KOPT-K1 (cell line): ENCODE data around the gene PRKG1.
"Not testable (repeated sequence)": the region's sequence is repeated elsewhere in the genome, so short reads cannot be mapped to it uniquely, and the experiment has no call there.

ENCODE experiments used
- H3K27ac ChIP-seq: fragments of 200-600 bp; sonication (generic); 2 replicates; pipeline ENCODE4 v1.5.1; 2016; ENCODE audit warnings: antibody characterized with exemption, mild to moderate bottlenecking, low read depth, low read length; ENCODE audit not compliant: poor library complexity, severe bottlenecking
- H3K36me3 ChIP-seq: fragments of 200-600 bp; sonication (generic); 2 replicates; pipeline ENCODE4 v1.5.1; 2017; ENCODE audit warnings: antibody characterized with exemption, mild to moderate bottlenecking, low read length, moderate library complexity; ENCODE audit not compliant: insufficient read depth
- H3K9me3 ChIP-seq: fragments of 200-600 bp; sonication (generic); 2 replicates; pipeline ENCODE4 v1.5.1; 2017; ENCODE audit warnings: antibody characterized with exemption, low read length, mild to moderate bottlenecking; ENCODE audit not compliant: insufficient read depth, poor library complexity, severe bottlenecking

Gene PRKG1

DNA sequence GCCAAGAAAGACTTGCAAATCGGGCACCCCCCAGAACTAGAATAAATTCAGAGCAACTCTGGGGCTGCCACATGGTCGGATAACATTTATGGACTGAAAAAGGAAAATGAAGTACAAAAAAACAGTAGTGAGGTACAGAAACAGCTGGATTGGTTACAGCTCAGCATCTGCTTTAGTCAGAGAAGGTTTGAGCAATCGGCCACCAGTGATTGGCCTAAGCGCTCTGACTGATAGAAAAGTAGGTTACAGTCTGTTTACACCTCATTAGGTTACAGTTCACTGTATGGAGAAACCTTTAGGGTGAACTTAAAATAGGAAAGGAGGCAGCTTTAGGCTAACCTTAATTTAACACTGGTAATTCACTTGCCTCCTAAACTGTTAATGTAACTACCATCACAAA is 1137.8 kb downstream of the PRKG1 start:
- H3K27ac ChIP-seq = no peak overlapping the region
- no peaks in the 10 kb centered on the region for H3K36me3 ChIP-seq
- no peaks in the 10 kb centered on the region for H3K9me3 ChIP-seq

DNA sequence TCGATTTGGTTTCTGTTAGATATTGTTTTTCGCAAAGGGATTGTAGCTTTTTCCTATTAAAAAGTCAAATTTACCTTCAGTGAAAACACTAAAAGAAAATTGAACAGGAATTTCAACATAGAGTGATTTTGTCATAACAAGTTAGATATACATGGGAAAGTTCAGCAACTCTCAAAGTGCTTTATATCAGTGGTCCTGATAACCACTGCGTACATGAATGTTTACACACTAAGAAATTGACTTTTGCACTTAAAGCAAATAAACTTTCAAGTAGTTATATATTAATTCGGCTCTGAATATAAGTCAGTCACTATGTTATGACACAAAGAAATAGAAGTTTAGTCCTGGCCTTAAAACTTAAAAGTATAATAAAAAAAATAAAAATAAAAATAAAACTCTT is 1138.5 kb downstream of the PRKG1 start:
- H3K27ac ChIP-seq = no peak overlapping the region
- no peaks in the 10 kb centered on the region for H3K36me3 ChIP-seq
- no peaks in the 10 kb centered on the region for H3K9me3 ChIP-seq

DNA sequence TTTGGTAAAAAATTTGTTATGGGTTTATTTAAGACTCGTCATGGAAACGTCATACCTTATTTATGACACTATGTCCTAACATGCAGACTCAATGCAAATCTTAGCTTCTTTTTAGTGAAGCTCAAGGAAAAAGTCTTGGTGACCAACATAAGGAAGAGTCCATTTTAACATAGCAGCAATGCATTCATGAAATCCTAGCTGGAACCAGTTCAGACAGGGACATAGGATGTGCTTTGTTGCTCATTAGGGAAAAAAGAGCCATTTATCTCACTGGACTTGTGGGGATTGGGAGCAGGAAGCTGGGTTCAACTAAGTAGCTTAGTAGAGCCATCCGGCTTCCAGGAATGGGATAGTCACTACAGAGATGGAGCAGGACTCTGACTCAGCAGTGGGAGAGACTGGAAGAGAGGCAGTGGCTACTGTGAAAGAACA is 1139.0 kb downstream of the PRKG1 start:
- no peak overlapping the region for H3K27ac ChIP-seq
- H3K9me3 ChIP-seq = no peaks in the 10 kb centered on the region
- no peaks in the 10 kb centered on the region for H3K36me3 ChIP-seq

DNA sequence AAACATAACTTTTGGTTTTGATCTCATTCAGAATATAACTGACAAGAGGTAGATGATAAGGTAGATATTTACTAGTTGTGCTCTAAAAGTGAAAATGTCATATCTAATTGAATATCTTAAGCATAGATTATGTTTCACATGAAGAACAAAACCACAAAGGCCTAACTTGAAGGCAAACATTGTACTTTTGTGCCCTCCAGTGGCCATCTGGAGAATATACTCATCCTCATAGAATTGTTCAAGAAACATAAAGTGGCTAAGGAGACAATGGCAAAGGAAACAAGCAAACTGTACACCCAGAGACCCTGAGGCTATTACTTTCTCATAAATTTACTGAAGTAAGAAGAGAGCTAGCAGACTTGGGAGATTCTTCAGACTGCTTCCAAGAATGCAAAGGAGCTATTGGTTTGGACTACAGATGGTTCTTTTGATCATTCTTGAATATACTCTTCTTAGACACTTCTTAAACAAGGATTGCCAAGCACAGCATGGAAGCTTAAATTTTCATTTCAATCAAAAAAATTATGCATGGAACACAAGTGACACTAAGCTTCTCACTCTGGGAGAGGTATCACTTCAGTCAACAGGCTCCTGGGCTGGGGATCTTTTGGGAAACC is 1141.6 kb downstream of the PRKG1 start:
- no peaks in the 10 kb centered on the region for H3K36me3 ChIP-seq
- no peaks in the 10 kb centered on the region for H3K9me3 ChIP-seq
- H3K27ac ChIP-seq = no peak overlapping the region

DNA sequence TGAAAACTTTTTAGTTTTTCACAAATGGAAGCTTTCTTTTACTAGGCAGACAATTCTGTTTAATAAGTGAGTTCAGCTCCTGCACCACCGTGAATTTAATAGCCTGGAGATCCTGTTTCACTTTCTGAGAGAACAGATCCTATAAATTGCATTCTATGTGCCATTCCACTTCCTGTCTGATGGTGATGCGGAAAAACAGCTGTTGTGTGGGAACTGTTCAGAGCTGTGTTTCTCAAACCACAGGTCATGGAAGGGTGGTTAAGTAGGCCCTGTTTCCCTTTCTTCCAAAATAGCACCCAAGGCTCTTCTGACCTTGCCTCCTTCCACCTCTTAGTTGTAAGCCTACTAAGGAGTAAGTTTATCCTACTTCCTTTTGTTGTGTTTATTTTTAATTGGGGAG is 1142.6 kb downstream of the PRKG1 start:
- H3K27ac ChIP-seq = no peak overlapping the region
- H3K9me3 ChIP-seq = no peaks in the 10 kb centered on the region

GRCh38 chr10:52217531-52217930 is 1143.2 kb downstream of the PRKG1 start:
- Histone ChIP-seq H3K27ac (no peak overlapping the region), H3K9me3 (no peaks in the 10 kb centered on the region), H3K36me3 (no peaks in the 10 kb centered on the region)

More for the DNA sequence above, 1142.6 kb downstream of the PRKG1 start:
- no peaks in the 10 kb centered on the region for H3K36me3 ChIP-seq

- no peak overlapping the region for H3K27ac ChIP-seq
- no peaks in the 10 kb centered on the region for H3K36me3 ChIP-seq
- H3K9me3 ChIP-seq = no peaks in the 10 kb centered on the region
Measured at GRCh38 chr10:52220947-52221346, 1146.7 kb downstream of the PRKG1 start.

DNA sequence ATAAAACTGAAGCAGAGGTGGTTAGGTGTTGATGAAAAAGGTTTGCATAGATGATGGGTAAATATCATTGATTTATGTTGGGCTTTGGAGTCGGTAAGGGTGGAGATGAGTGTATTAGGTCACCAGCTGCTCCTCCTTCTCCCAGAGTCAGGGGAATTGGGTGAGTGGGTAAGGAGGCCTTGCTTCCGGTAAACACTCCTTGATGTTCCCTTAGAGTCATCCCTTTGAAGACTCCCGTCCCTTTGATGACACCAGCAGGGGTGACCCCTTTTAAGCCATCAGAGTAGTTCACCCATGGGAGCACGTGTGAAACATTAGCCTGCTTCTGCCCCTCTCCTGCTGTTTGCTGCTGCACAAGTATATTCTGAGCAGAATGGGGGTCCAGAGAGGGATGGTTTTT is 1147.6 kb downstream of the PRKG1 start:
- Histone ChIP-seq H3K36me3 (no peaks in the 10 kb centered on the region), H3K27ac (no peak overlapping the region), H3K9me3 (no peaks in the 10 kb centered on the region)

DNA sequence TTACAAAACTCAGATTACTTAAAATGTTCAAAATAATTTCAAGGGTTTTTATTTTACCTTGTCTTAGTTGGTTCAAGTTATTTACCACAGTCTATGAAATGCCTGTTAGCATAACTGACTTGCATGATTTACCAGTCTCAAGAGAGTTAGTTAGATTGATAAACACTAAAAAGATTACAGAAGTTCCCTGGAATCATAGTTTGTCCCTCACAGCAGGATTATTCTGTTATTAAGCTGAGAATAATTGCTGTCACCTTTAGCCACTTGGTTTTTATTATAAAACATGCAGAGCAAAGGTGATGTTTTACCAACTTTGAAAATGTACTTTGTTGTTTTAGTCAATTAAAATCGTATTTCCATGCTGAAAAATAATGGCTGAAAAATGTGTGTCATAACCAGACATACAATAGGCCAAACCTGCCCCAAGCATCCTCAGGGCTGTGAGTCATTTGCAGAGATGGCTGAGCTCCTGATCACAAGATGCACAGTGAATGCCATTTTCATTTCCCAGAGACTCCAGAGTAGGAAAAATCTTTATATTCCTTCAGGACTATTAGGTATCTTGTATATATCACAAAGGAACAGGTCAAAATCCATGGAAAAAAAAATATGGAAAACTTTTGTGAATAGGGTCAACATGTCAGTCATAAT is 1152.0 kb downstream of the PRKG1 start:
- no peaks in the 10 kb centered on the region for H3K9me3 ChIP-seq

GRCh38 chr10:52228556-52228955 is 1154.3 kb downstream of the PRKG1 start:
- H3K36me3 ChIP-seq = no peaks in the 10 kb centered on the region
- H3K9me3 ChIP-seq = no peaks in the 10 kb centered on the region
- H3K27ac ChIP-seq = no peak overlapping the region

More for the DNA sequence above, 1152.0 kb downstream of the PRKG1 start:
- no peak overlapping the region for H3K27ac ChIP-seq
- H3K36me3 ChIP-seq = no peaks in the 10 kb centered on the region

DNA sequence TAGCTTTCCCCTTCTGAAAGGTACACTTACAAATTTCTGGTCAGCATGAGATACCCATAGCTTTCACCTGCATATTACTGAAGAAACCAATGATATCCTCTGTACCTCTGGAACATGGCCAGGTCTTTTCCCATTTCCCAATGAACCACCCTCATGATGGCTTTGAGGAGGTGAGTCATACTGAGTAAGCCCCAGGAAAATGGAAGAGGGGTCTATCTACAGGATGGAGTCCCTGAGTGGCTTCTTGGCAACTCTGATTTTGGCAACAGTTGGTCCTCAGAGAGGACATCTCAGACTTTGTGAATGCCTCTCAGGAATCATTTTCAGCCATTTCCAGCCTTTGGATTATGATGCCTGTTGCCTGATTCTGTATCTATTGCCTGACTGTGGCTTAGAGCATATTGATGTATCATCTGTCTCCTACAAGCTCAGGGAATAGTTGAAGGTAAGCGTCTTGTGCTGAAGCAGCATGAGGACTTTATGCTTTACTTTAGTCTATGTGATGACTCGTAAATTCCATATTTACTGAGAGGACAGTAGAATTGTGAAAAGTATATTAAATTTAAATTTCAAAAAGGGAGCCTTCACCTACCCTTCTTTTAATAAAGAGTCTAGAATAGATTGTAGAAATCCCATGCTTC is 1155.1 kb downstream of the PRKG1 start:
- Histone ChIP-seq H3K36me3 (no peaks in the 10 kb centered on the region), H3K9me3 (no peaks in the 10 kb centered on the region), H3K27ac (no peak overlapping the region)

DNA sequence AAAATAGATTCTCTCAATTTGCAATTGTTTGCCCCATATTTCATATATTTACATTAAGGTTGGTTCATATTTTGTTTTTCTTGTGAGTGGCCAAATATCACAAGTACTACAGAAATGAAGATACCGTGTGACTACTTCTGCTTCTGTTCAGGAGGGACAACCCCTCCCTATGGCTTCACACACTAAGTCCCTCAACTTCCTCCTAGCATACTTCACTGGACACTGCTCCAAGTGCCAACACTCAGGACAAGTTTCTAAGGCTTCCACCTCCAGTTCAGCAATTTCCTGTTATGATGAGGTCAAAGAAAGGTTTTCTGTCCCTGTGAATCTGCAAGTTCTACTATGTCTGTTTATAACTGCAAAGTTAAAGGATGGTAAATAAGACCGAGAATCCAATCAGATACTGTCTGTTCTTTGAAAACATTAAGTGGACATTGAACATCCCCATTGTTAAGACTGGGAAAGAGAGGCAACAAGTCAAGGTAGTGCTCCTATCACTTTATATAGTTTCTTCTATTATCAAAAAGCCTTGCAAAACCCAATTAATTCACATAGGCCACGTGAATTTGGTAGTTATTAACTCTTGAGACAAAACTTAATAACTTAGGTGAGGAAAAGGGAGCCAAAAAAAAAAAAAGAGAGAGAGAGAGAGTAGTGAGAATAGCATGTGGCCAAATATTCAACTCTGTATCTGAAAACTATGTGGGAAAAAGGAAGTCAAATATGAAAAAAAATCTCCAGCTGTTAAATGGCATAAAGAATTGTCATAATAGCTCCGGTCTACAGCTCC is 1158.5 kb downstream of the PRKG1 start:
- no peaks in the 10 kb centered on the region for H3K9me3 ChIP-seq
- no peaks in the 10 kb centered on the region for H3K36me3 ChIP-seq
- H3K27ac ChIP-seq = no peak overlapping the region

DNA sequence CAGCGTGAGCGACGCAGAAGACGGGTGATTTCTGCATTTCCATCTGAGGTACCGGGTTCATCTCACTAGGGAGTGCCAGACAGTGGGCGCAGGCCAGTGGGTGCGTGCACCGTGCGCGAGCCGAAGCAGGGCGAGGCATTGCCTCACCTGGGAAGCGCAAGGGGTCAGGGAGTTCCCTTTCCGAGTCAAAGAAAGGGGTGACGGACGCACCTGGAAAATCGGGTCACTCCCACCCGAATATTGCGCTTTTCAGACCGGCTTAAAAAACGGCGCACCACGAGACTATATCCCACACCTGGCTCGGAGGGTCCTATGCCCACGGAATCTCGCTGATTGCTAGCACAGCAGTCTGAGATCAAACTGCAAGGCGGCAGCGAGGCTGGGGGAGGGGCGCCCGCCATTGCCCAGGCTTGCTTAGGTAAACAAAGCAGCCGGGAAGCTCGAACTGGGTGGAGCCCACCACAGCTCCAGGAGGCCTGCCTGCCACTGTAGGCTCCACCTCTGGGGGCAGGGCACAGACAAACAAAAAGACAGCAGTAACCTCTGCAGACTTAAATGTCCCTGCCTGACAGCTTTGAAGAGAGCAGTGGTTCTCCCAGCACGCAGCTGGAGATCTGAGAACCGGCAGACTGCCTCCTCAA is 1159.2 kb downstream of the PRKG1 start:
- not testable (repeated sequence) for H3K9me3 ChIP-seq, H3K36me3 ChIP-seq, H3K27ac ChIP-seq

- no peaks in the 10 kb centered on the region for H3K9me3 ChIP-seq
- H3K36me3 ChIP-seq = no peaks in the 10 kb centered on the region
- H3K27ac ChIP-seq = no peak overlapping the region
Measured at GRCh38 chr10:52239771-52240170, 1165.5 kb downstream of the PRKG1 start.

GRCh38 chr10:52245547-52245946 is 1171.3 kb downstream of the PRKG1 start:
- Histone ChIP-seq H3K36me3 (no peaks in the 10 kb centered on the region), H3K27ac (no peak overlapping the region), H3K9me3 (no peaks in the 10 kb centered on the region)
